NCI-H345 (cell line): Measurements from ENCODE around the gene IQGAP1.

Experiments used
- DNase-seq: peaks from one replicate; lab custom pipeline; 2025; lab: John Stamatoyannopoulos, UW

Gene IQGAP1

DNA sequence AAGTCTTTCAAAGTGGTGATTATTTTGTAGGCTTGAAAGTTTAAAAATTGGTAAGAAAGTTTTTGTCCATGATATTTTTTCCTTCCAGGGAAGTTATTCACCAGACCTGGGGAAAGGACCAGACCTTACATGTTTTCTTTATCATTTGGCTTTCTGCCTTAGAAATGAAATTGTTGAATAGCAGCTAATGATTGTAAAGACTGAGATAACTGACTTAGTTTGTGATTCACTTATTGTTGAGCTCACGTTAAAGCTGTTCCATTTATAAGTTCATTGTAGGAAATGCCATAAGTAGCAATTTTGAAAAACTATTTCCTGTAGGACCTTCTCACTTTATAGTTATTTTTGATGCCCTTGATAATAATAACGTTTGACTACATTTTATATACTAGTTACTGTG, 51.9 kb downstream of the IQGAP1 start:
- no peak for DNase-seq

- DNase-seq, result no peak
Measured at GRCh38 chr15:90441027-90441426, 53.0 kb downstream of the IQGAP1 start.

- no peak for DNase-seq
Measured at GRCh38 chr15:90442423-90442822, 54.4 kb downstream of the IQGAP1 start.

GRCh38 chr15:90449206-90449735, 61.2 kb downstream of the IQGAP1 start:
- no peak for DNase-seq

DNA sequence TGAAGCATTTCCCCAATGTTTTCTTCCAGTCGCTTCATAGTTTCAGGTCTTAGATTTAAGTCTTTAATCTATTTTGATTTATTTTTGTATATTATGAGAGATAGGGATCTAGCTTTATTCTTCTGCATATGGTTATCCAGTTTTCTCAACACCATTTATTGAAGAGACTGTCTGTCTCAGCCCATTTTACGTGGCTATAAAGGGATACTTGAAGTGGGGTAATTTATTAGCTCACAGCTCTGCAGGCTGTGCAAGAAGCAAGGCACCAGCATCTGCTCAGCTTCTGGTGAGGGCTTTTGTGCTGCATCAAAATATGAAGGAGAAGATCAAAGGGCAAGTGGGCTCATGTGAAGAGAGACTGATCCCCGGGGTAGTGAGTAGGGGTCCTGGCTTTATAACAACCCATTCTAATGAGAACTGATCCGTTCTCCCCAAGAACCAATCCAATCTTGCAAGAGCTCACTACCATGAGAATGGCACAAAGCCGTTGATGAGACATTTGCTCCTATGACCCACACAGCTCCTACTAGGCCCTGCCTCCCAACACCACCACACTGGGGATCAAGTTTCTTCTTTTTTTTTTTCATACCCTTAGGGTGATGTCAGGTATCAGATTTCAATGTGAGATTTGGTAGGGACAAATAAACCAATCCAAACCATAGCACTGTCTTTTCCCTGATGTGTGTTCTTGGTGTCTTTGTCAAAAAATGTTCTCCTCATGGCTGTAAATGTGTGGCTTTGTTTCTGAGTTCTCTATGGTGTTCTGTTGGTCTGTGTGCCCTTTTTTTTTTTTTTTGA, 63.2 kb downstream of the IQGAP1 start:
- DNase-seq, result peak; percentile 1

GRCh38 chr15:90456236-90456635, 68.2 kb downstream of the IQGAP1 start:
- no peak for DNase-seq

DNA sequence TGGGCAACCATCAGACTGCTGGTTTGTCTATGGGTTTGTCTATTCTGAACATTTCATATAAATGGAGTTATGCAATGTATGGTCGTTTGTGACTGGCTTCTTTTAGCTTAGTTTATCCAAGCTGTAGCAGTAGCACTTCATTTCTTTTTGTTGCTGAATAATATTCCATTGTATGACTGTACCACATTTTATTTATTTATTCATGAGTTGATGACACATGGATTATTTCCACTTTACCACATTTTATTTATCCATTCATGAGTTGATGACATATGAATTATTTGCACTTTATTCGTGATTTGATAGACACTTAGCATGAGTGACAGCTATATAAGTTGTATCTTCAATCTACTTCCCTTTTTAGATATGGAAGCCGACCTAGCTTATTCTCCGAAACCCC, 70.0 kb downstream of the IQGAP1 start:
- no peak for DNase-seq

DNA sequence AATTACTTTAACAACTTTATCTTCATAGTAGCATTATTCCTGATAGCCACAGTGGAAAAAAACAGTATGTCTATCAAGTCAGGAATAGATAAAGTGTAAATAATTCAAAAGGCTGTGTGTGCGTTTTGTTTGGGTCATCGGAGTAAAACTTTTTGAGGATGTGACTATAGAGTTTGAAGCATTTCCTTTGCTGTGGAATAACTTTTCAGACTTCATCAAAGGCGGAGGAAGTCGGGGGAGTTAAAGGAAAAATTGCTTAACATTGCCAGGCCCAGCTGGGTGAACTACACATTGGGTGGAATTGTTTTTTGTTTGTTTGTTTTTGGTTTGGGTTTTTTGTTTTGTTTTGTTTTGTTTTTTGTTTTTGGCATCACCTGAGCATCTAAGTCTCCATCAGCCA, 71.3 kb downstream of the IQGAP1 start:
- DNase-seq, result no peak

- DNase-seq, result no peak
Measured at GRCh38 chr15:90460142-90460824, 72.2 kb downstream of the IQGAP1 start.

GRCh38 chr15:90463381-90463780, 75.3 kb downstream of the IQGAP1 start:
- DNase-seq, result no peak

DNA sequence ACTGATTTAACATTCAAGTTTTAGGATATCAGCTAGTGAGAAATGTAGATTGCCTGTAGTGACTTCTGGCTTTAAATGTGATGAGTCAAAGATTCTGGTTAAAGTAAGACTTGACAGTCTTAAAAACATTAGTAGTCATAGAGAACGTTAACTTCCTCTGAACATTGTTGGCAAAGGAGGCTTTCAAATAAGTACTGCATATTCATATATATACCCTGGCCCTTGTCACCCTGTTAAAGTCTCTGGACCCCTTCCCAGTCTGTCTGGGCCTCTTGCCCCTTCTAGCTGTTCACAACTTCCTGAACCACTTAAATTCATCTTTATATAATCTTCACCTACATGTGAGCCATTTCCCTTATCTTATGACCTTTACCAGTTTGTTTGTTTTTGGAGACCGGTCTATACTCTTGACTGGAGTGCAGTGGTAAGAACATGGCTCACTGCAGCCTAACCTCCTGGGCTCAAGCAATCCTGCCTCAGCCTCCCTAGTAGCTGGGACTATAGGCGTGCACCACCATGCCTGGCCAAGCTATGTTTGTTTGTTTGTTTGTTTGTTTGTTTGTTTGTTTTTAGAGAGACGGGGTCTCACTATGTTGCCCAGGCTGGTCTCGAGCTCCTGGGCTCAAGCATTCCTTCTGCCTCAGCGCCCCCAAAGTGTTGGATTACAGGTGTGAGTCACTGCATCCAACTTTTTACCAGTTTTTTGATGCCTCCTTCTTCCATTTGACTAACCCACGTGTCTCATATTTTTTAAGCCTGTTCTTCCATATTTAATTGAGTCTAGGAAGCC, 77.3 kb downstream of the IQGAP1 start:
- no peak for DNase-seq

DNA sequence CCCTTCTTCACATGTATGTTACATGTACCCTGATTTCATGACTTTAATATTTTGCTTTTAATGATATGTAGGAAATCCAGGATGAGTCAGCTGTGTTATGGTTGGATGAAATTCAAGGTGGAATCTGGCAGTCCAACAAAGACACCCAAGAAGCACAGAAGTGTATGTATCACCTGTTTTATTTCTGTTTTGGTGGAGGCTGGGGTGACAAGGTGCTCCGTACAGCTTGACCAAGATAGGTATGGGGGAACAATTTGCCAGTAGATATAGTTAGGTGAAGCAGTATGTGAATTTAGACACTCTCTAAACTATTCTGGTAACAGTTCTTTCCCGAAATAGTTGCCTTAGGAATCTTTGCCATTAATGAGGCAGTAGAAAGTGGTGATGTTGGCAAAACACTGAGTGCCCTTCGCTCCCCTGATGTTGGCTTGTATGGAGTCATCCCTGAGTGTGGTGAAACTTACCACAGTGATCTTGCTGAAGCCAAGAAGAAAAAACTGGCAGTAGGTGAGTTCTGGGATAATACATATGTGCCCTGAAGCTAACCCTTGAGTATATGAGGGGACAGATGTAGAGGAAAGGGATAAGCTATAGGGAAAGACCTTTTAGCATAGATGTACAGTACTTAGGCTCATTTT, 78.0 kb downstream of the IQGAP1 start:
- no peak for DNase-seq

DNA sequence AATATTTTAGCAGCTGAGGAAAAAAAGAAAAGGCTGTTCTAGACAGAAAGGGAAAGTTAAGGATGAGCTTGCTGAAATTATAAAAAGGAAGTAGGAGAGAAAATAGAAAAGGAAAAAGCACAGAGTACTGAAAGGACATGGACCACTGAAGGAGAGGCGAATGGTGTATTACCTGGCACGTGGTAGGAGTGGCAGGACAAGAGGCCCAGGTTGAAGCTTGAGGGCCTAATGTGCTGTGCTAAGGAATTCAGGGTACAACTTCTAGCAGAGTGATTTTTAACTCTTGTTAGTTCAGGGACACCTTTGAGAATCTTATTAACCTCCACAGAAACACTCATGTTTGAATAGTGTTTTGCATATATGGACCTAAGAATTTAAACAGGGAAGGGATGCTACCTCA, 81.7 kb downstream of the IQGAP1 start:
- DNase-seq, result no peak

DNA sequence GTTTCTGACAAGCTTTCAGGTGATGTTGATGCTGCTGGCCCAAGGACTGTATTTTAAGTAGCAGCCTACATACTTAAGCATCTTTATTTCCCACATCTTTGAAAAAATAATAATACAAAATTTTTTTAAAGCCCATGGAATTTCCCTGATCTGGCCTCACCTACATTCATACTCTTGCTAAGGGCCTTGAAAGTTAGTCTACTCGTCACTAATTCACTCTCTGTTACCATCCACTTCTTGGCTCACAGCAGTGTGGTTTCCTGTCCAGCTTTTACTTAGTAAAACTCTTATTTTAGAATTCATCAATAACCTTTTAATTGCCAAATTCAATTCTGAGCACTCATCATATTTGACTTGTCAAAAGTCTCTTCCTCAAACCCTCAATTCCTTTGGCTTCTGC, 82.4 kb downstream of the IQGAP1 start:
- DNase-seq, result no peak

DNA sequence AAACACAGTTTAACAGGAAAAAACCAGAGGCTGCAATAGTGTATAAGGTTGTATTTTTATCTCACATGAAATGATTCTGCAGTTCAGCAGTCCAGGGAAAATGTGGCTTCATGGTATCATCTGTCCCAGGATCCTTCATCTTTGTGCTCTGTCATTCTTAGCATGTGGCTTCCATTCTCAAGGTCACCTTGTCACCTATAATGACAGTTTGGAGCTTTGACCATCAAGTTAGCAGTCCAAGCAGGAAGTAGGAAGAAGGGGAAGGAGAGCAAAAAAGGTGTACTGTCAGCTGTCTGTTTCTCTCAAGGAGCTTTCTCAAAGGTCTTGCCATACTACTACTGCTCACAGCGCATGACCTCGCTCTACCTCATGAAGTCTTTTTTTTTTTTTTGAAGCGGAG, 83.1 kb downstream of the IQGAP1 start:
- DNase-seq, result no peak

DNA sequence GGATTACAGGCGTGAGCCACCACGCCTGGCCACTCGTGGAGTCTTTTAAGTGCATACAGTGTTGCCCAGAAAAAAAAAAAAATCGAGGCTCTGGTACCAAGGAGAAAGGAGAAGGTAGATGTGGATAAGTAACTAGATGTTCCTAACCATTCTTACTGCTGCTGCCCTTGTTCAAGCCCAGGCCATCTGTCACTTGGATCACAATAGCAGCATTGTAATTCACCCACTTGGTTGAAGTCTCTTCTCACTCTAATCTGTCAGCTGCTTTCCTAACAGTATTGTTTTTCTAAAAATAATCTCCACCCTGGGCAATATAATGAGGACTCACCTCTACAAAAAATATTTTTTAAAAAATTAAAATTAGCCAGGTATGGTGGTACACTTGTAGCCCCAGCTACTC, 83.7 kb downstream of the IQGAP1 start:
- DNase-seq, result no peak

GRCh38 chr15:90478846-90479481, 90.9 kb downstream of the IQGAP1 start:
- no peak for DNase-seq

DNA sequence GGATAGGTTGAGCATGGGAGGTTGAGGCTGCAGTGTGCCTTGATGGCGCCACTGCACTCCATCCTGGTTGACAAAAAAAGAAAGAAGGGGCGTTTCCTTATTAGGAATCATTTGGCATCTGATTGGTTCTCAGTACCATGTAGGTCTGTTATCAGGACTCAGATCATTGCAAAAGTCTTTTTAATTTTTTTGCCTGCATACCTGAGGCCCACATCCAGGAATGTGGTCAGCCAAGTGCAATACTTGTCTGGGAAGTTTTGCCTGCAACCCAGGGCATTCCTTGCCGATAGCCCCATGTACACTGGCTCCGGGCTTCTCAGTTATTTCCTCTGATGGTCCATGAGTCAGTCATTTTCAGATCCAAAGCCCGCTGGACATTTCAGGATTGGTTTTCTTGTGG, 91.6 kb downstream of the IQGAP1 start:
- DNase-seq, result no peak

DNA sequence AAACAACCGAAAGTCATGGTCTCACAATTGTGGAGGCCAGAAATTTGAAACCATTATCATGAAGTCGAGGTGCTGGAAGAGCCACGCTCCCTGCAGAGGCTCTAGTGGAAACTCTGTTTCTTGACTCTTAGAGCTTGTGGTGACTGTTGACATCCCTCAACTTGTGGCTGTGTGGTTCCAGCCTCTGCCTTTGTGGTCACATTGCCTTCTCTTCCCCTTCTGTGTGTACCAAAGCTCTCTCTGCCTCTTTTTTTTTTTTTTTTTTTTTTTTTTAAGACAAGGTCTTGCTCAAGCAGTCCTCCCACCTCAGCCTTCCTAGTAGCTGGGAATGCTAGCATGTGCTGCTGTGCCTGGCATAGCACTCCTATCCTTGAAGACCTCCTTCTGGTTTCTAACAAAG, 93.0 kb downstream of the IQGAP1 start:
- DNase-seq, result no peak

- no peak for DNase-seq
Measured at GRCh38 chr15:90482124-90483011, 94.3 kb downstream of the IQGAP1 start.

DNA sequence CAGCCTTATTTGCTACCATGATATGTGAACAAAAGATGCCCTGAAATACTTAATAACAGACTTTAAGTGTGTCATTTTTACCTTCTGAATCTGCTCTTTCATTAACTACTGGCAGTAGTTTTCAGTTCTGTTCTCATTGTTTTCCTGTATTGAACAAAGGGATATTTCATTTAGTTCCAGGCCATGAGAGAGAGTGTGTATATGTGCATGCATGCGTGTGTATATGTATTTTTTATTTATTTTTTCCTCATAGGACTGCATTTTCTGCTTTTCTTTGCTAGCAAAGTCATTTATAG, 94.9 kb downstream of the IQGAP1 start:
- DNase-seq, result no peak
